Sigmoid colon (tissue), 4 donors: ENCODE measurements around the gene LARGE1.

Source experiments
- EP300 ChIP-seq, 4 donors: sonication (generic); formaldehyde crosslinking; IDR thresholded peaks; one replicate each; pipeline ENCODE4 v1.6.1; 2017; ENCODE audit warnings: antibody characterized with exemption in 4 of 4
- POLR2A ChIP-seq, 2 donors: fragments of 450-650 bp; IDR thresholded peaks; one replicate each; pipeline ENCODE4 v1.6.1; 2016; ENCODE audit warnings: antibody characterized with exemption in 2 of 2, mild to moderate bottlenecking in 2 of 2, moderate library complexity in 2 of 2
- POLR2AphosphoS5 ChIP-seq, 4 donors: sonication (generic); formaldehyde crosslinking; IDR thresholded peaks; one replicate each; pipeline ENCODE4 v1.6.1; 2017; ENCODE audit warnings: antibody characterized with exemption in 4 of 4
- TF ChIP-seq, protein P1 (sequence below), 4 experiments: fragments of 450-650 bp in 3 of 4; fragments of 200-600 bp in 1 of 4; IDR thresholded peaks; one replicate each; pipeline ENCODE4 v1.5.1; 2016 to 2019; ENCODE audit warnings: antibody characterized with exemption in 4 of 4, mild to moderate bottlenecking in 3 of 4, moderate library complexity in 2 of 4

DNA sequence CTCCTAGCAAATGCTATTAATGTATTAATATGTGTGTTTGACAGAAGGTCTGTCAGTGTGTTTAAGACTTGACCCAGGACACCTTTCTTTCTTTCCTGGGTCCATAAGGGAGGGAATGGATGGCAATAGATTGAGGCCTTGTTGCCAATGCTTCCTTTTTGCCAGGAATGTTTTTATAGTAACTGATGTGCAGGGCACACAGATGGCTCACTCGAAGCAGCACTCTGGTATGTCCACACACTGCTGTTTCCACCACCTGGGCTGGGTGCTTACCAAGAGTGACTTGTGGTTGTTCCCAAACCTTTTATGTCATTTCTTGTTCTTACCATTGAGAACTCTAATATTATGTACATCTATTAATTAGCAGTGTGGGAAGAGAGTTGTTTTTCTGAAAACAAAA, 465.2 kb downstream of the LARGE1 start:
- TF ChIP-seq, protein P1, sequence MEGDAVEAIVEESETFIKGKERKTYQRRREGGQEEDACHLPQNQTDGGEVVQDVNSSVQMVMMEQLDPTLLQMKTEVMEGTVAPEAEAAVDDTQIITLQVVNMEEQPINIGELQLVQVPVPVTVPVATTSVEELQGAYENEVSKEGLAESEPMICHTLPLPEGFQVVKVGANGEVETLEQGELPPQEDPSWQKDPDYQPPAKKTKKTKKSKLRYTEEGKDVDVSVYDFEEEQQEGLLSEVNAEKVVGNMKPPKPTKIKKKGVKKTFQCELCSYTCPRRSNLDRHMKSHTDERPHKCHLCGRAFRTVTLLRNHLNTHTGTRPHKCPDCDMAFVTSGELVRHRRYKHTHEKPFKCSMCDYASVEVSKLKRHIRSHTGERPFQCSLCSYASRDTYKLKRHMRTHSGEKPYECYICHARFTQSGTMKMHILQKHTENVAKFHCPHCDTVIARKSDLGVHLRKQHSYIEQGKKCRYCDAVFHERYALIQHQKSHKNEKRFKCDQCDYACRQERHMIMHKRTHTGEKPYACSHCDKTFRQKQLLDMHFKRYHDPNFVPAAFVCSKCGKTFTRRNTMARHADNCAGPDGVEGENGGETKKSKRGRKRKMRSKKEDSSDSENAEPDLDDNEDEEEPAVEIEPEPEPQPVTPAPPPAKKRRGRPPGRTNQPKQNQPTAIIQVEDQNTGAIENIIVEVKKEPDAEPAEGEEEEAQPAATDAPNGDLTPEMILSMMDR (IDR thresholded peaks at IDR 0.05), result no peak
- TF ChIP-seq POLR2AphosphoS5 (IDR thresholded peaks at IDR 0.05) (no peak), POLR2A (IDR thresholded peaks at IDR 0.05) (no peak), EP300 (IDR thresholded peaks at IDR 0.05) (no peak)
